Myocyte (in vitro differentiated cells): ENCODE data around the gene AP1G2. TPM values are rescaled to one million over a fixed set of nuclear protein-coding genes. Genes with fewer than 3 reads are reported as not detected.
A peak's percentile ranks its signal among the peaks of the same experiment; 100 is the strongest.

Experiments used
- DNase-seq: peaks from one replicate; pipeline ENCODE4 v3.0.0-alpha.2; 2012; ENCODE audit warnings: low read depth
- total RNA-seq: library from RNA; depleted of rRNA; stranded (reverse); fragments of >200 nt; gene quantifications from 2 replicates; pipeline ENCODE4 v1.2.3, GENCODE V29; 2014

The AP1G2 gene
- total RNA-seq, 1 donor from 2014 or later = 10.2 TPM

DNA sequence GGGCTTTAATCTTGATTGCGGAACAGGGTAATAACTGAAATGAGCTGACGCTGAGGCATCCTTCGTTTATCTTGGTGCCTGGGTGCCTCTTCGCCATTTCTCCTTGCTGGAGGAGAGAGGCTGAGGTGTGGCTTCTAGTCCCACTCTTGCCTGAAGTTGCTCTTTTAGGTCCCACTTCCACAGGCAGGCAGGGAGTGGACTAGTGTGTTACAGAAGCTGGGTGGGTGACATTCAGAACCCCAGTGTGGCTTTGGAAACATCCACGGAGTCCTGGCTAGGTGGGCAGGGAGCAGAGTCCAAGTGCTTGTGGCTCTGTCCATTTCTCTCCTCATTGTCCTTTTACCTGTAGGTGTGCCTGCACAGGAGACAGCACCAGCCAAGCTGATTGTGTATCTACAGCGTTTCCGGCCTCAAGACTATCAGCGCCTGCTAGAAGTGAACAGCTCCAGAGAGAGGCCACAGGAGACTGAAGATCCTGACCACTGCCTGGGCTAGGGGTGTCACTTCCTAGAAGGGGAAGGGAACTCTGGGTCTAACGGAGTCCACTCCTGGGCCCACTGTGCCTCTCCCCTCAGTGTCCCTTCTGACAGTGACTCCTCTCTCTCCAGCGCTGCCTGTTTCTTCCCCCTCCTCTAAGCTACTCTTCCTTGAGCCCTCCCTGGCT lies 9.1 kb downstream of the AP1G2 start:
- DNase-seq = no peak

DNA sequence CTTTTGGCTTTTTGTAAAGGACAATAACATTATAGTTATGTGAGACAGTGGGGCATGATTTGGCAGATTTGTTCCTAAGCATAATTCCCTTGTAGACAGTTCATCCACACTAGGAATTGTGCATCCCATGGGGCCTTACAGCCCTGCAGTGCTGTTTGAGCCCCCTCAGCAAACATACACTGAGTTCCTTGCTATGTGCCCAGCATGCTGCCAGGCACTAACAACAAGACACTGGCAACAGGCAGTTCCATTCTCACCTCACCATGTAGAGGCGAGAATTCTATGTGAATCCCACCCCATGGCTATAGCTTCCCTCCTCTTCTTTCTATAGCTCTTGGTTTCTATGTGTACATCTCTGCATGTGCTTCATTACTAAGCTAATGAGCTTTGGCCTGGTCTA lies 9.6 kb downstream of the AP1G2 start:
- DNase-seq = no peak

- DNase-seq = no peak
These were observed 10.1 kb downstream of the AP1G2 start for GRCh38 chr14:23557521-23557920.

- no peak for DNase-seq
These were observed 10.7 kb downstream of the AP1G2 start for GRCh38 chr14:23556700-23557440.

DNA sequence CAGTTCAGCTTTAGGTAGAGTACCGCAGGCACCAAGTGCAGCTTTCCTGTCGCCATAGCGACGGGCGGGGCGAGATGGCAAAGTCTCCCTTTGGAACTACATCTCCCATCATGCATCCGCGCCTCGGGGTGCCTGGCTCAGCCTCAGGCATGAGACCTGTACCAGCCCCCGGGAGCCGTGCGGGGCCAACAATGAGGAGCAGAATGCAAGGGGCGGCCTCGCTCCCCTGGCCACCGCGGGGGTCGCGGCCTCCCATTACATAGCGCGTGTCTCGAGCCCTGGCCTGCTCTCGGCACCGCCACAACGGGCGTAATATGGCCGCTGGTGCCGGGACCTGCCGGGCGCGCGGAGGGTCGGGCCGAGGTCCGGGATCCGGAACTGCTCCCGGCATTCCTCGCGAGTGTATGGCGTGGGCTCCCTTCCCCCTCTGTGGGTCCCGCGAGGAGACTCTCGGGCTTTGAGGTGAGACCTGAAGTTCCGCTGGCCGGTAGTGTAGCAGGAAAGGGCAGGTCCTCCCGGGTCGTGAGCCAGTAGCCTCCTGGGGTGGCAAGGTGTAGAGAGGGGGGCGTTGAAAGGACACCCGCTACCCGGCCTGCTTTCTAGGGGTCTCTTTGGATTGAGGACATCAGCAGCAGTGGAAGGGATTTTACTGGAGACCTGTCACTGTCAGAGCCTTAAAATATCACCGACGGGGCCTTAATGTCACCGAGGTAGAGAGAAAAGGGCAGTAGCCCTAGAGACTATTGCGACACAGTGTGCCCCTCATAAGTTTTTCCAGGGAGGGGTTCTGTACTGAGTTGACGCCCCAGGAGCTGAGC lies 11.5 kb downstream of the AP1G2 start, which contains the start of gene THTPA:
THTPA (plus strand) TSS at position 390 of the 818 bp plus-strand sequence. CDS start 487 bp downstream, outside the sequence.
- DNase-seq = peak; percentile 96

- no peak for DNase-seq
These were observed 12.1 kb downstream of the AP1G2 start for GRCh38 chr14:23555533-23555881.

GRCh38 chr14:23551266-23552028 lies 16.1 kb downstream of the AP1G2 start, which contains the start of gene ZFHX2:
Gene ZFHX2, minus strand, starts transcription at chr14:23551765. Its CDS starts 16,440 bp downstream, at chr14:23535325.
- DNase-seq = peak; percentile 77

GRCh38 chr14:23550812-23551265 lies 16.8 kb downstream of the AP1G2 start:
- DNase-seq = no peak

DNA sequence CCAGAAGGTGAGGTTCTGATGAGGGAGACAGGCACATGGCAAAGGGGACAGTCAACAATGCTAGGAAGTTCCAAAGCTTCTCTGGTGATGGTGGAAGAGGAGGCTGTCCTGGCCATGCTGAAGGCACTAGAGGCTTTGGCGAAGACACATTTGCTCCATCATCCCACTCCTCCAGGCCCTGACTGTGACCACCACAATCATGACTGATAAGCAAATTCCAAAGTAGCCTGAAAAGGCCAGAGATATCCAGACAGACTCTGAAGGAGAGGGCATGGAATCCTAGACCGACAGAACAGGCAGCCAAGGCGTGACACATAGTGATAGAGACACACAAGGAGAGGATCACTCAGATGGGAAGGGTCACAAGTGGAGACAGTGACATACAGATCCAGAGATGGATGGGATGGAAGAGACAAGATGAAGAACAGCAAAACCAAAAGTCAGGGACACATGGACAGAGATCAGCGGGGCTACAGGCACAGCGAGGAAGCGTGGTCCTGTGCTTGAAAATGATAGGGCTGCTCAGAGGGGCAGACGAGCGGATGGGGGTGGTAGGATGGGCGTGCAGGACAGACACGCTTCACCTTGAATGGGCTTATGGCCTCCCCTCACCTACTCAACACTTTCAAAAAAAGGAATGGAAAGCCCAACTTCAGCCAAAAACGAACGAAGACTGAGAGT lies 17.3 kb downstream of the AP1G2 start:
- DNase-seq = no peak

DNA sequence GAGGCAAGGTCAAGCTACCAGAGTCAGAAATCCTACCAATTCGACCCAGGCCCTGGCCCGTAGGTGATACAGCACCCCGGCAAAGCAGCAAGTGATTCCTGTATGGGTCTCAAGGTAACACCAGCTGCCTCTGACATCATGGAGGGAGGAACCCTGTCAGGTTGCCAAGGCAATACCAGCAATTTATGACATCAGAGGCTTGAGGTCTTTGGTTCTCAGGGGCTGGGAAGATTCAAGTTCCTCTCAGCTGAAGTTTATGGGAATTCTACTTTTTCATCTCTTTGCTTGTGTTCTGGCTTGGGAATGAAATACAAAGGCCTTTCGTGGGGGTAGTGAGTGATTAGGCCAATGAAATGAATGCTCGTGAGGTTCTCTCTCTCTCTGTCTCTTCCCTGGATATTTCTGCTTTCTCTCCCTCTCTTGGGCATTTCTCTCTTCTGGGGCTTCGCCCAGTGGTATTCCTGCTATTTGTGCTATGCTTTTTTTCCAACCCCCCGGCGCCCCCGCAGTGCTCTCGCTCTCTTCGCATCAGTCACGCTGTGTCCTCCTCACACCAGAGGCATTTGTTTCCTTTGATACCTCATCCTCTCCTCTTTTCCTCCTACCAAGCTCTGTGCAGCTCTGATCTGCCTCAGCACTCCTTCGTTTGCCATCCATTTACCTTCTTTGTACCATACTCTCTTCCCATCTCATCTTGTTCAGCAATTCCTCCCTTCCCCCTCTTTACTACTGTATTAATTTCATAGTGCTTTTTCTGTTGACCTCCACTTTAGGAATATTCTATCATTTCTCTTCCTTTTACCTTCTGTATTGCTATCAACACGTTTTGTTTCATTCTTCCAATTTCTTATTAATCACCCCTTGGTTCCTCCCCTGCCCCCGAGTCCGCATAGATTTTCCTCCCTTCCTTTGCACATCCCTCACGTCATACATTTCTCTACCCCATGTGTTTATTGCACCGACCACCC lies 19.0 kb downstream of the AP1G2 start:
- no peak for DNase-seq

- no peak for DNase-seq
These were observed 19.7 kb downstream of the AP1G2 start for GRCh38 chr14:23547924-23548323.

GRCh38 chr14:23546450-23547035 lies 21.0 kb downstream of the AP1G2 start:
- DNase-seq = no peak

- DNase-seq = no peak
These were observed 21.7 kb downstream of the AP1G2 start for GRCh38 chr14:23545740-23546365.

DNA sequence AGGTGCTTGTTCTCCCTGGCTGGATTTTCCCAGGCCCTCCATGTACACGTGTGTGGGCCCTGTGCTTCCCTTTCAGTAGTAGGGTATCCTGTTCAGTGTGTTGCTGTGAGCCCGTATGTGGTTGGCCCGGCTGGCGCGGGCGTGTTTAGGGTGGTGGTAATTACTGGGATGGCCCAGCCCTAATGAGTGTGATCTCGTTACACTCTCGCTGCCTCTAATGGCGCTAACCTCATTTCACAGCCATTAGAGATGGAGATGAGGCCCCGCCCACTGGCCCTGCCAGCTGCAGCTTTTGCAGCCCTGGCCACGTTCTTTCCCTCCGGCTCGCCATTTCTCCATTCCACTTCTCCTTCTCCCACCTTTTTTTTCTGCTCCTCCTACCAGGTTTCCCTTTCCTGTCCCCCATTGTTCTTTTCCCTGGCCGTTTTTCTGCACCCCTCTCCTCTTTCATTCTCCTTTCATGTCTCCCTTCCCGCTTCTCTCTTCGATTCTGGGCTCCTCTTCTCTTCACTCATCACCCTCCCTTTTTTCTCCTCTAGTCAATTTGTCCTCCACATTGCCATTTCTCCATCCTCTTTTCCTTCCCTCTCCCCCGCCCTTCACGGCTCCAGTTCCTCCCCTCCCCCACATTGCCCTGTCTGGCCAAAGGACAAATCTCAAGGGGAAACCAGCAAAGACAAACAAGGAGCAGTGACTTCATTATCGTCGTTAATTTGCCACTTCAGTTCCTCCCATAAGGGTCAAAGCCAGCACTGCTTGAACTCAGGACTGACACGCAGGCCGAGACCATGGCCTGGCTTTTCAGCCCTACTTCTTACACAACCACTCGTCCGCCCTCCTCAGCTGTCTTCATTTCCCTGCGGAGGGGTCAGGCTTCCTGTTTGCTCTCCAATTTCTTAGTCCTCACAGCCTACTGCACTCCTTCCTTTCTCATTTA lies 22.8 kb downstream of the AP1G2 start:
- DNase-seq = no peak

- DNase-seq = no peak
These were observed 24.2 kb downstream of the AP1G2 start for GRCh38 chr14:23543403-23543802.

DNA sequence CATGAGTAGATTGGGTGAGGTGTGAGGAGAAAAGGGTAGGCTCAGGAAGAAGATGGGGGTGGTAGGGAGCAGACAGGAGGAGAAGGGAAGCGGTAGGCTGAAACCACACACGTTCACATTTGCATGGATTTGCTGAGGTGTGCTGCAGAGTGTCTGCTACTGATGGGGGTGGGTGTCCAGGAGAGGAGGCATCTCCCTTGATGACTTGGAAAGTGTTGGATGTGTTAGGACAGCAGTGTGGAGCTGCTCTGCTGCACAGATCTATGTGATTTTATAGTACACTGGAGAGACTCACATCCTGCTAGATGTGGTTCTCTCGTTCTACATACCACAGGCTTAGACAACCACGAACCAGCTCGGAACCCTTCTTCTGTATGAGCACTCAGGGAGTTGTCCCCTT lies 25.3 kb downstream of the AP1G2 start:
- no peak for DNase-seq

GRCh38 chr14:23540141-23540469 lies 27.5 kb downstream of the AP1G2 start:
- DNase-seq = no peak
